Endothelial cell of umbilical vein (primary cell): ENCODE results near the gene CYP1A1. TPM values are rescaled to one million over a fixed set of nuclear protein-coding genes. Genes with fewer than 3 reads are reported as not detected.

ENCODE experiments used
- BruUV-seq: library from RNA; stranded (reverse); fragments of 400-500 nt; replicated peaks from 2 replicates; lab custom pipeline; 2021; lab: Mats Ljungman, UMichigan
- CTCF ChIA-PET: fragments of 300-600, 350-600 bp; sonication (Branson Sonifier 250); formaldehyde crosslinking; loops from one replicate; lab custom pipeline; 2021; ENCODE audit warnings: antibody characterized with exemption, inconsistent platforms; lab: Charles Lee
- POLR2A ChIA-PET: fragments of 300-600, 350-600 bp; sonication (Branson Sonifier 250); formaldehyde crosslinking; loops from one replicate; lab custom pipeline; 2021; ENCODE audit warnings: antibody characterized with exemption, inconsistent platforms; lab: Charles Lee
- DNase-seq: peaks from one replicate; pipeline ENCODE4 v3.0.0-alpha.2; 2011; ENCODE audit warnings: low read depth, low spot score
- FAIRE-seq: peaks from 2 replicates; lab custom pipeline; 2011; peaks lifted over from hg19 to GRCh38; lab: Jason Lieb, UNC
- H2AFZ ChIP-seq: 2 replicates; pipeline ENCODE4 v1.6.0; 2012; ENCODE audit warnings: low read depth, low read length, control low read depth, inconsistent platforms
- H3K27ac ChIP-seq: 2 replicates; pipeline ENCODE4 v1.5.1; 2011; ENCODE audit warnings: low read depth, mild to moderate bottlenecking, control low read depth, low read length, moderate library complexity; ENCODE audit not compliant: insufficient read depth
- H3K27me3 ChIP-seq, 2 experiments: 2 replicates each; pipeline versions ENCODE4 v1.6.0 to v1.6.1; 2011; ENCODE audit warnings: low read length in 2 of 2, mixed read lengths in 1 of 2; ENCODE audit not compliant: control insufficient read depth in 2 of 2, insufficient read depth in 2 of 2
- H3K36me3 ChIP-seq, 2 experiments: 2 replicates in 1 of 2; 3 replicates in 1 of 2; pipeline ENCODE4 v1.5.1; 2011; ENCODE audit warnings: low read length in 2 of 2, mild to moderate bottlenecking in 1 of 2, moderate library complexity in 1 of 2; ENCODE audit not compliant: control insufficient read depth in 2 of 2, insufficient read depth in 2 of 2; ENCODE audit errors: extremely low read depth in 1 of 2
- H3K4me1 ChIP-seq: 3 replicates; pipeline ENCODE4 v1.5.1; 2011; ENCODE audit warnings: mild to moderate bottlenecking, low read length; ENCODE audit not compliant: control insufficient read depth, insufficient read depth; ENCODE audit errors: extremely low read depth
- H3K4me2 ChIP-seq: 2 replicates; pipeline ENCODE4 v1.6.1; 2011; ENCODE audit warnings: low read length, control low read depth, mixed read lengths; ENCODE audit not compliant: insufficient read depth
- H3K4me3 ChIP-seq, 3 experiments: fragments of 200-600 bp in 1 of 3; sonication (generic), shearing (Covaris generic) in 1 of 3; replicated peaks in 1 of 3; 2 replicates each; pipeline ENCODE4 v1.5.1; 2011 to 2016; ENCODE audit warnings: control low read depth in 3 of 3, low read length in 3 of 3, mild to moderate bottlenecking in 2 of 3, inconsistent platforms in 1 of 3, low read depth in 1 of 3, moderate library complexity in 1 of 3; ENCODE audit not compliant: insufficient read depth in 1 of 3
- H3K79me2 ChIP-seq: 2 replicates; pipeline ENCODE4 v1.6.0; 2012; ENCODE audit warnings: low read length, inconsistent platforms; ENCODE audit not compliant: control insufficient read depth, insufficient read depth
- H3K9ac ChIP-seq: replicated peaks from 2 replicates; pipeline ENCODE3; 2011; ENCODE audit warnings: low read length, control low read depth; ENCODE audit not compliant: insufficient read depth; ENCODE audit errors: extremely low read depth
- H3K9me1 ChIP-seq: replicated peaks from 3 replicates; pipeline ENCODE4 v1.6.0; 2011; ENCODE audit warnings: mild to moderate bottlenecking, low read length; ENCODE audit not compliant: control insufficient read depth, insufficient read depth; ENCODE audit errors: extremely low read depth
- H3K9me3 ChIP-seq: replicated peaks from 2 replicates; pipeline ENCODE4 v1.5.1; 2012; ENCODE audit warnings: low read length, inconsistent platforms; ENCODE audit not compliant: control insufficient read depth, insufficient read depth
- H4K20me1 ChIP-seq: replicated peaks from 2 replicates; pipeline ENCODE3; 2011; ENCODE audit warnings: mild to moderate bottlenecking, low read length; ENCODE audit not compliant: control insufficient read depth, insufficient read depth; ENCODE audit errors: extremely low read depth
- CTCF ChIP-seq, 2 donors: IDR thresholded peaks; 1 replicate in 1 of 2; 2 replicates in 1 of 2; pipeline ENCODE4 v1.5.1; 2011; ENCODE audit warnings: low read length in 2 of 2, mild to moderate bottlenecking in 2 of 2, moderate library complexity in 2 of 2, control low read depth in 1 of 2, inconsistent platforms in 1 of 2, low read depth in 1 of 2; ENCODE audit not compliant: insufficient read depth in 1 of 2; ENCODE audit errors: extremely low read depth in 1 of 2
- EZH2 ChIP-seq: IDR thresholded peaks from 2 replicates; pipeline ENCODE4 v1.6.1; 2012; ENCODE audit warnings: borderline replicate concordance, low read depth, mild to moderate bottlenecking, moderate library complexity, low read length, inconsistent platforms; ENCODE audit not compliant: severe bottlenecking
- FOS ChIP-seq: IDR thresholded peaks from 2 replicates; pipeline ENCODE4 v1.6.1; 2011; ENCODE audit warnings: mild to moderate bottlenecking, low read length, moderate library complexity, borderline replicate concordance; ENCODE audit not compliant: insufficient read depth
- GATA2 ChIP-seq: IDR thresholded peaks from 2 replicates; pipeline ENCODE4 v1.7.0; 2011; ENCODE audit warnings: low read depth, mild to moderate bottlenecking, moderate library complexity, mixed read lengths, low read length; ENCODE audit not compliant: insufficient read length, insufficient read depth
- JUN ChIP-seq: IDR thresholded peaks from 2 replicates; pipeline ENCODE4 v1.6.1; 2011; ENCODE audit warnings: borderline replicate concordance, low read depth; ENCODE audit not compliant: insufficient read length, insufficient read depth
- MYC ChIP-seq: IDR thresholded peaks from one replicate; pipeline ENCODE4 v1.6.1; 2011; ENCODE audit warnings: mild to moderate bottlenecking, low read depth, low read length
- POLR2A ChIP-seq: IDR thresholded peaks from 2 replicates; pipeline ENCODE4 v1.6.1; 2012; ENCODE audit warnings: low read depth, mild to moderate bottlenecking, control low read depth, low read length
- POLR2AphosphoS5 ChIP-seq: IDR thresholded peaks from 2 replicates; pipeline ENCODE4 v1.6.1; 2012; ENCODE audit warnings: low read depth, mild to moderate bottlenecking, control low read depth, low read length, moderate library complexity; ENCODE audit not compliant: insufficient read depth
- dilution Hi-C: fragments of 300-500 bp; cut with MboI; formaldehyde crosslinking; loops from one replicate; pipeline ENCODE4 v1.15.0; 2019; ENCODE audit warnings: low sequenced_read_pairs; ENCODE audit not compliant: extremely low pct_ligation_motif_present
- intact Hi-C: fragments of 100-400 bp; cut with micrococcal nuclease; formaldehyde crosslinking; loops from one replicate; pipeline ENCODE4 v1.10.0; 2022
- polyA plus RNA-seq, 4 experiments: library from polyadenylated mRNA; depleted of rRNA in 3 of 4; stranded (reverse) in 3 of 4; unstranded in 1 of 4; fragments of >200 nt; gene quantifications; 2 replicates each; pipeline versions ENCODE4 v1.2.1 to v1.2.3, GENCODE V29; 2011 to 2012; ENCODE audit warnings: missing spikeins in 1 of 4
- total RNA-seq: library from RNA; stranded (reverse); gene quantifications from 2 replicates; pipeline ENCODE4 v1.2.3, GENCODE V29; 2021
- TF ChIP-seq, protein P1 (sequence below): IDR thresholded peaks from 2 replicates; pipeline ENCODE4 v1.6.1; 2011; ENCODE audit not compliant: insufficient read depth, insufficient read length

CYP1A1 gene
- total and polyA plus RNA-seq, 2 donors (not counting 3 experiments of a cell fraction or from before 2014, with no cell fraction given) = 7.6 to 13.1 TPM

GRCh38 chr15:74733269-74733668, 7.9 kb upstream of the CYP1A1 start:
- dilution Hi-C loops (no loop called here), intact Hi-C loops (no loop called here)
- no peaks in the 10 kb centered on the region for H3K36me3 ChIP-seq
- H3K79me2 ChIP-seq = no peaks in the 10 kb centered on the region
- H4K20me1 ChIP-seq = no peaks in the 10 kb centered on the region
- no TSS peak for BruUV-seq
- H3K9me1 ChIP-seq = no peaks in the 10 kb centered on the region
- no peak overlapping the region for H3K4me2 ChIP-seq
- TF ChIP-seq, protein P1, sequence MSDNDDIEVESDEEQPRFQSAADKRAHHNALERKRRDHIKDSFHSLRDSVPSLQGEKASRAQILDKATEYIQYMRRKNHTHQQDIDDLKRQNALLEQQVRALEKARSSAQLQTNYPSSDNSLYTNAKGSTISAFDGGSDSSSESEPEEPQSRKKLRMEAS = no peak
- TF ChIP-seq EZH2 (no peak), POLR2A (no peak), GATA2 (no peak), POLR2AphosphoS5 (no peak), JUN (no peak), MYC (no peak), CTCF (IDR thresholded peaks at IDR 0.05; ENCODE audit: extremely low read depth in 1 of 2, insufficient read depth in 1 of 2, low read depth in 1 of 2, low read length in 2 of 2) (no peak), FOS (no peak)
- H3K9ac ChIP-seq = no peak overlapping the region
- DNase-seq (no peak), FAIRE-seq (no peak)
- ChIA-PET POLR2A (no interaction called here), CTCF (interaction anchor here (0.7 kb wide), 1 partner anchor 99 kb away, joined by 3 read pairs; no protein-coding TSS in a partner anchor)
- no peak overlapping the region for H2AFZ ChIP-seq
- no peaks in the 10 kb centered on the region for H3K4me1 ChIP-seq
- no peak overlapping the region for H3K27ac ChIP-seq
- peaks cover 3 to 8% of the 10 kb centered on the region in 2 experiments for H3K27me3 ChIP-seq
- H3K9me3 ChIP-seq = no peaks in the 10 kb centered on the region
- no peak overlapping the region for H3K4me3 ChIP-seq
